ENCODE measurements around the gene CLINT1.

The CLINT1 gene

DNA sequence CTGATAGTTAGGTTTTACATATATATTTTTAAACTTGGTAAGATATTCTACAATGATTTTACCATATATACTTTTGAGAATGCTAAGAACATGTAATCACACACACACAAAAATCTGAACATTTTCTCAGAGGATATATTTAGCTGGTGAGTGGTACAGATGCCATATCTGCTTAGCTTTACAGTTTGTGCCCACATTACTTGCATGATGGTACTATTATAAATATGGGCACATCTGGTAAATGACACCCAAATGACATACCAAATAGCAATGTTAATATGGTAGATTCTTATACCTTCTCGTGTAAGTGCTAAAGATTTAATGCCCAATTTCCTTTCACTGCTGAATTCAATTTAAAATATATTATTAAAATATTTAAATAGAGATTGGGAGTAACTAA is 58.8 kb downstream of the CLINT1 start:
- TF ChIP-seq, protein P1, sequence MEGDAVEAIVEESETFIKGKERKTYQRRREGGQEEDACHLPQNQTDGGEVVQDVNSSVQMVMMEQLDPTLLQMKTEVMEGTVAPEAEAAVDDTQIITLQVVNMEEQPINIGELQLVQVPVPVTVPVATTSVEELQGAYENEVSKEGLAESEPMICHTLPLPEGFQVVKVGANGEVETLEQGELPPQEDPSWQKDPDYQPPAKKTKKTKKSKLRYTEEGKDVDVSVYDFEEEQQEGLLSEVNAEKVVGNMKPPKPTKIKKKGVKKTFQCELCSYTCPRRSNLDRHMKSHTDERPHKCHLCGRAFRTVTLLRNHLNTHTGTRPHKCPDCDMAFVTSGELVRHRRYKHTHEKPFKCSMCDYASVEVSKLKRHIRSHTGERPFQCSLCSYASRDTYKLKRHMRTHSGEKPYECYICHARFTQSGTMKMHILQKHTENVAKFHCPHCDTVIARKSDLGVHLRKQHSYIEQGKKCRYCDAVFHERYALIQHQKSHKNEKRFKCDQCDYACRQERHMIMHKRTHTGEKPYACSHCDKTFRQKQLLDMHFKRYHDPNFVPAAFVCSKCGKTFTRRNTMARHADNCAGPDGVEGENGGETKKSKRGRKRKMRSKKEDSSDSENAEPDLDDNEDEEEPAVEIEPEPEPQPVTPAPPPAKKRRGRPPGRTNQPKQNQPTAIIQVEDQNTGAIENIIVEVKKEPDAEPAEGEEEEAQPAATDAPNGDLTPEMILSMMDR (conservative IDR thresholded peaks at IDR 0.05; ENCODE audit: low read depth, low read length), result no peak
- no peak for DNase-seq (ENCODE audit: low read depth)
- no peak overlapping the region for H3K4me3 ChIP-seq (ENCODE audit: low read length)

DNA sequence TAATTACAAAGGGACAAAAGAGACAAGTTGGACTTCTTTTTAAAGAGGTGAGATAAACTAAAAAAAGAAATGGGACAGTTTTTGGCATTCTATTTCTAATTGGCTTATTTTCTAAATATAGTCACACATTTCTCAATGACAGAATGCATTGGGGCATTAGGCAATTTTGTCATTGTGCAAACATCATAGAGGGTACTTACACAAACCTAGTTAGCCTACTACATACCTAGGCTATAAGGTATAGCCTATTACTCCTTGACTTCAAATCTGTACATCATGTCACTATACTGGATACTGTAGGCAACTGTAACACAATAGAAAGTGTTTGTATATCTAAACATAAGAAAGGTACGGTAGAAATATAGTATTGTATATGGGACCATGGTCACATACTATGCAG is 59.4 kb downstream of the CLINT1 start:
- H3K4me3 ChIP-seq (ENCODE audit: low read length), result no peak overlapping the region
- TF ChIP-seq, protein P1 (conservative IDR thresholded peaks at IDR 0.05; ENCODE audit: low read depth, low read length), result no peak
- no peak for DNase-seq (ENCODE audit: low read depth)

DNA sequence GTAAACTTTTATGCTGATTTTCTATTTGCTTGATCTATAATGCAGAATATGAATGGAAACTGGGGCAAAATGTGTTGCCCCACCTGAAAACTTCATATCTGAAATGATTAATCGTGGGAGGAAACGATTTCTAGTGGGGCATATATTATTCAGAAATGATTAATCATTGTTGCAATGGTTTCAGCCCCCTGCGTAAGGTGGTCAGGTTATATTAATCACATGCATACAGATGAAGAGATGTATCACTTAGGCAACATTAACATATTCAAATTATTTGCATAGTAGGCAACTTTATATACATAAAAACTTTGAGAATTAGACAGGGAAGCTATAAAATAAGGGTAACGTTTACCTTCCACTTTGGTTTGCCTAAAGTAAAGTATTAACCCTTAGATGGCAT is 65.6 kb downstream of the CLINT1 start:
- H3K4me3 ChIP-seq (ENCODE audit: low read length), result no peak overlapping the region
- no peak for DNase-seq (ENCODE audit: low read depth)
- TF ChIP-seq, protein P1 (conservative IDR thresholded peaks at IDR 0.05; ENCODE audit: low read depth, low read length), result no peak

DNA sequence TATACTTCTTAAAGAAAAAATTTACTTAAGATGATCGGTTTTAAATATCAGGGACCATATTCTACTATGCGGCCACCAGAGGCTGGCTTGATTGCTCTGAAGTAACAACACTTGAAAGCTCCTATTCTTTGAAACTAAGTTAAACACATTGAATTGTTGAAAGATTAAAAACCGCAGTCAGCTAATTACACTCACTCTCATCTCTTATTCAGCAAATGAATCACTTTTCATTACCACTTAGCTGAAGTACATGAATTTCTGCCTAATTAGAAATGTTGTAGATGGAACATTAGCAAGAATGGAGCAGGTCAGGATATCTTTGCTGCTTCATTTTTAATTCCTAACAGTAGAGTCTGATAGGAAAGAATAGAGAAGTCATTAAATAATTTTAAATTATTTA is 73.1 kb downstream of the CLINT1 start:
- DNase-seq (ENCODE audit: low read depth), result peak; percentile 39
- TF ChIP-seq, protein P1 (conservative IDR thresholded peaks at IDR 0.05; ENCODE audit: low read depth, low read length), result peak; percentile 19
- H3K4me3 ChIP-seq (ENCODE audit: low read length), result no peak overlapping the region

DNA sequence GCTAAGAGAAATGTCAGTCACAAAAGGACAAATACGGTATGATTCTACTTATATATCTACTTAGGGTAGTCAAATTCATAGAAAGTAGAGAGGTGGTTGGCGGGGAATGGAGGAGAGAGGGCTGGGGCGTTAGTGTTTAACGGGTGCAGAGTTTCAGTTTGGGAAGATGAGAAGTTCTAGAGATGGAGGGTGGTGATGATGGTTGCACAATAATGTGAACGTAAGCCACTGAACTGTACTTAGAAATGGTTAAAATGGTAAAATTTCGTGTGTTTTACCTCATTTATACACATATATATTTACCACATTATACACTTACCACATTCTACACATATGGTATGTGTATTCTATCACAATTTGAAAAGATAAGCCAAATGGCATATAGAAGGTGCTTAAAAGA is 79.7 kb downstream of the CLINT1 start:
- TF ChIP-seq, protein P1 (conservative IDR thresholded peaks at IDR 0.05; ENCODE audit: low read depth, low read length), result no peak
- H3K4me3 ChIP-seq (ENCODE audit: low read length), result no peak overlapping the region
- no peak for DNase-seq (ENCODE audit: low read depth)

DNA sequence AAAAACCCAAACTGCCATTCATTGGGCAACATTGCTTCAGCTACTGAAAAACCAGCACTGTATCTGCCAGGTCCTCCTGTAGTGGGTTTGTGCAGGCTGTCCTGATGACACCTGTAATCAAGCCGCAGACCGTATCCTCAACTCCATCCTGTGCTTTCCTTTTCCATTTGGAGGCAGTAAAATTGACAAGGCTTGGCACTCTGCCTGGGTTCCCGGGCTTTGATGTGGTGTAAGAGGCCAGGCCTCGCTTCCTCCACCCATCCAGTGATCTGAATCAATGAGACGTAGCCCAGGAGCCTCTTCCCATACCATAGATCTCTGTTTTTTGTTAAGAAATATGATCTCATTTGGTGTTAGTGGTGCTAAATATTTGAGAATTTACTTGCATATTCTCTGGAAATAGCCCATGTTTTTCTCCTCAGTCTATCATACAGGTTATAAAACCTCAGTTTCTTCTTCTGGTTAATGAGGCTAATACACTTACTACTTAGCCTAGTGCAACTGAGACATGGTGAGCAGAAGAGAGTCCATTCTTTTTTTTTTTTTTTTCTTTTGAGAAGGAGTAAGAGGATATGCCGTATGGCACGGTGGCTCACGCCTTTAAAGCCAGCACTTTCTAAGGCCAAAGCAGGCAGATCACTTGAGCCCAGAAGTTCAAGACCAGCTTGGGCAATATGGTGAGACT is 80.7 kb downstream of the CLINT1 start:
- no peak overlapping the region for H3K4me3 ChIP-seq (ENCODE audit: low read length)
- DNase-seq (ENCODE audit: low read depth), result no peak
- TF ChIP-seq, protein P1 (conservative IDR thresholded peaks at IDR 0.05; ENCODE audit: low read depth, low read length), result no peak

DNA sequence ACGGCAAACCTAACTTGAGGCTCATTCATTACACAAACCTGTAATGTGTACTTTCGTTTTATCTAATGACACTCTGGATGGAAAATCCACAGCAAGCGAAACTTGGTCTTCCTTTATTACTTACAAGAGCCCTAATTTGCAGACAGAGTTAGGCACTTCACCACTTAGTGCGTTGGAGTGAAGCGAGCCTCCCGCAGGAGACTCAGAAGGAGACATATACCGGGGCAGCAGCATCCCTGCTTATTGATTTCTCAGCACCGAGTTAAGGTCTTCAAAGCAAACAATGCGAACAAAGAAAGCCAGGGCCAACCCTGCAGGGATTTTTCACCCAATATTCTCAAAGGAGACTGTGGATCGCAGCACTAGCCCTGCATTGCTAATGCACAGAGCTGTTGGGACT is 86.8 kb downstream of the CLINT1 start:
- H3K4me3 ChIP-seq (ENCODE audit: low read length), result no peak overlapping the region
- no peak for DNase-seq (ENCODE audit: low read depth)
- TF ChIP-seq, protein P1 (conservative IDR thresholded peaks at IDR 0.05; ENCODE audit: low read depth, low read length), result no peak

Measured in retinal pigment epithelial cell (primary cell).